NCI-H1048 (cell line): Measurements from ENCODE around the gene PLLP.
A peak's percentile ranks its signal among the peaks of the same experiment; 100 is the strongest.

ENCODE experiments used
- DNase-seq: peaks from one replicate; lab custom pipeline; 2025; lab: John Stamatoyannopoulos, UW

PLLP gene

DNA sequence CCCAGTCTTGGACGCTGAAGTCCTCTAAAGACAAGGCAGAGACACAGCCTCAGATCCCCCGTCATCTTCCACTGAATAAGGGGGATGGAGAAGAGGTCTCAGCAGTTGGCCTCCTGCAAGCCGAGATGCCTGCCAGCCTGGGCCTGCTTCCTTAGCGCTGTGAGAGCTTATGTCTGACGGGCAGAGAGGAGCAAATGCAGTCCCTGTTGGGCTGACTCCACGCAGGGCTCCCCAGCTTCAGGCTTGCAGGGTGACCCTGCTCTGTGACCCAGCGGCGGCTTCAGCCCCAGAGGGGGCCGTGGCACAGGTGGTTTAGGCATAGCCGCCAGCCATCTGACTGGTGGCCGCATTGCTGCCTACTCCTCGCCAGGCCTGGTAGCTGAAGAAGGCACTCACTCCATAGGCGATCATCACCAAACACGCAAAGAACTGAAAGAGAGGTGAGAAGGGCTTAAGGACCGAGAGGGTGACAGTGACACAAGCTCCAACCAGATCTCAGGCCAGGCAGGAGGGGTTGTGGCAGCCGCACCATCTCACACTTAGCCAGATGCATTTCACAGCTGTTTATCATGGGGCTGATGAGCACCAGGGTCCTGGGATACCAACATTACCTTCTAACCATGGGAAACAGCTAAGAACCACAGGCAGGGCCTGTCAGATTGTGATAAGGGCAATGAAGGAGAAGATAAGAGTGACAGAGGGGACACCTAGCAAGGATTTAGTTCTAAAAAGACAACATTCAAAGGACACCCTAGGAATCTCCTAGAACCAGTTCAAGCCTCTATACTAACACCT is 27.7 kb downstream of the PLLP start:
- DNase-seq = no peak

DNA sequence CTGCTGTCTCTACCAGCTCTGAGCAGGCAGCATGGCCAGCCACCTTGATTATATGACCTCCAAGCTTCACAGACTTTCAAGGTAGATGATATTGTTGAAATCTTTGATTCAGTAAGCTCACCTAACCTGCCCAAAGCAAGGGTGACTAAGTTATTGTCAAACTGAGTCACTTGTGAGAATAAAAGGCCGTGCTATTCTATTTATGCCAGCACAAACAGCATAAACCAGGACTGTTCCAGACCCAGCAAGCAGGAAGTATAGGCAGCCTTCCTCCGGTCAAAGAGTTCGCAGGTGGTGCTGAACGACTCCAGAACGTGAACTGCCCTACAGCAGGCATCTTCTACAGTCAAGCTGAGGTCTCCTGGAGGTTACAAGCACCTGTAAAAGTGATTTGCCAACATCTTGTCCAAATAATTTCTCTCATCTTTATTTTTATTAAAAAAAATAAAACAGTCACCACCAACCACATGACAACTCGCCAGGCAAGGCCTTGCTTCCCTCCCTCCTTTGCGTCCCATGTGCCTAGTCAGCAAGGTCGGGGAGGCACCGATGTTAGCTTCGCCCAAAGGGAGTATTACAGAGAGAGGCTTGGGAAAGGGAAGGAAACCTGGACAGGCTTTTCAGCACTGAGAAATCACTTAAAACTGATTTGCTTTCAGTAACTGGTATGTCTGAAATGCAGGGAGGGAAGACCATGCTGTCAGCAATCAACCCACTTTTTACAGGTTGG is 28.6 kb downstream of the PLLP start:
- no peak for DNase-seq

DNA sequence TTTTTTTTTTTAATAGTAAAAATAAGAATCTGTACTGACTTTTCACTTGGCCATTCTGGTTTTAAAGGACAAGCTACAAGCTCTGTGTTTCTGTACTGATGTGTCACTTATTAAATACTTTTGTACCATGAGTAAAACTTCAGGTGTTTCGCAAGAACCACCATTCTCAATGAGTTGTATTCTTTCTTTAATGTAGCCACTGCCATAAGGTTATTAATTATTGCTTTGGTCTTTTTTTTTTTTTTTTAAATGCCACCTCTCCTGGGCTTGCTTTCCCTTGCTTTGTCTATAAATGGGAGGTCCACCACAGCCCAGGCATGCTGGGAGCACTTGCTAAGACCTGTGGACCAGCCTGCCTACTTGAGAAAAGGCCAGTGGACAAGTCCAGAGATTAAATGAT is 31.0 kb downstream of the PLLP start:
- DNase-seq = no peak

DNA sequence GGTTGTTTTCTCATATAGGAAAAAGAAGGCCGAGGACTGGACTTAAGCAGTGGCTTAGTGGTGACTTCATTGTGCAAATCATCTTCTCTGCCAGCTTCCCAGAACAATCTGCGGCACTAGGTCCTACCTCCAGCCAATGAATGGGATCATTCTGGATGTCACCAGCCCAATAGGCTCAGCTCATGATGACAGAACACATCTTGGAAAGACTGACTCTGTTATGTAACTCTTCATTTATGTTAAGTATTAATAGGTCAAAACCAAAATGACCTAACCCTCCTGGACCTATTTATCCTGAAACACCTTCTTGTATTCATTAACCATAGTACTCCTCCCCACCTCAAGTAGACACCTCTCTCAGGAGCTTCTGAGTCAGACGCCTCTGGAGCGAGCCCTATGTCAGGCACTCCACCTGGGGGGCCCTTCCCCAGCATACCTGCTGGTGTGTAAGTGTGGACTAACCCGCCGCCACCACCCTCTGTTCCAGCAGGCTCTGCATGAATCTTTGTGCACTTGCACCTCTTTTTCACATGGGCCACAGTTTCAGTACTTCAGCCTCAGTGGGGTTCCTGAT is 32.2 kb downstream of the PLLP start:
- no peak for DNase-seq

DNA sequence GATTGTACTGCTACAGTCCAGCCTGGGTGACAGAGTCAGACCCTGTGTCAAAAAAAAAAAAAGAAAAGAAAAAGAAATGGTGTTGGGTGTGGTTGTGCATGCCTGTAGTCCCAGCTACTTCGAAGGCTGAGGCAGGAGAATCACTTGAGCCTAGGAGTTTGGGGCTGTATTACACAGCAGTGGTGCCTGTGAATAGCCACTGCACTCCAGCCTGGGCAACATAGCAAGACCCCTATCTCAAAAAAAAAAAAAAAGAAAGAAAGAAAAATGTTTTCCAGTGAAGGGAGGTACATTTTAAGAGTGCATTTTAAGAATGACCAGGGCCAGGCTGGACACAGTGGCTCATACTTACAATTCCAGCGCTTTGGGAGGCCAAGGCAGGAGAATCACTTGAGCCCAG is 33.1 kb downstream of the PLLP start:
- DNase-seq = no peak

DNA sequence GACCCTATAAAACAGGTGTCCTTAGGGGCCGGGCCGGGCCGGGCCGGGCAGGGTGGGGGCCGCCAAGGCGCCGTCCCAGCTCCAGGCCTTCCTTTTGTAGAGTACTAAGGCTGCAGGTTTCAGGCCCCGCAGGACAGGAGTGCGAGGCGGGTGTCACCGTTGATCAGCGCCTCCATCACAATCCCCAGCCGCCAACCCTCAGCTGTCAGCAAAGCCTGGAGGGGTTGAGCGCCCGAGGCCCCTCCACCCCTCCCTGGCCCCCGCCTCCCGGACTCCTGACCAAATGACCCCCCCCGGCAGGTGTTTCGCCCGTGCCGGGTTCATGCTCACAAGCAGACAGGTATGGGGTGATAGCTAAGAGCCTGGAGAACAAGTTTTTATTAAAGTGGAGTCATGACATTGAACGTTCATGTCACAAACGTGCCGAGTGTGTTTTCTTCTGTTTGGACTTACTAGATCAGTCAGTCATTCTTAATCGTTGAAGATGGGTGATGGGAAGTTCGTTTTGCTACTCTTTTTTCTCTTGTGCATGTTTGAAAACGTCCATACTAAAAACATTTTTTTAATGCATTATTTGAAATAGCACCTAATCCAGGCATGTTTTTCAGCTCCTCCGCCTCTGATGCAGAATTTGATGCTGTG is 38.9 kb downstream of the PLLP start:
- DNase-seq = no peak

DNA sequence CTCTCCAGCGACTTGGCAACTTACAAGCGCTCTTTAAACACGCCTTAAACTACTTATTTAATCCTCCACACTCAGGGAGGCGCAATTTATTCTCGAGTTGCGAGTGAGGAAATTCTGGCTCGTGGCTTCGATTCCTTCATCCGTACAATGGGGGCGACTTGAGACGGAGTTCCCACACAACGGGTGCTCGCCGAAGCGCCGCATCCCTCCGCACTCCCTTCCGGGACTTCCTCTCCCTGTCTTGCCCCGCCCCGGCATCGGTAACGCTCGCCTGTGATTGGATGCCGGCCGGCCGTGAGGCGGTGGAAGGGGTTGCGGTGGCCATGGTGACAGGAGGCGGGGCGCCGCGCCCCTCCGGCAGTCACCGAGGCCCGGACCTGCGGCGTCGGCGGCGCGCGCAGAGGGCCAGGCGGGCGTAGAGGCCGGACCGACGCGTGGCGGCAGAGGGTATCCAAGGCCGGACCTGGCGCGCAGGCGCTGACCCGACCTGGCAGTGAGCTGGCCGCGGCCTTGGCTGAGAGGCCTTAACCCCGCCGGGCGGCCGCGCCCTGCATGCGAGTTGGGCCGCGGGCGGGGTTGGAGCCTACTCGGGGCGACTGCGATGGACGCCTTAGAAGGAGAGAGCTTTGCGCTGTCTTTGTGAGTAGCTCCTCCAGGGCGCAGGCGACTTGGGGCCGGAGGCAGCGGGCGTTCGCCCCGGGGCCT is 39.6 kb downstream of the PLLP start, which contains the start of gene ARL2BP:
ARL2BP (plus strand) TSS at position 493 of the 705 bp plus-strand sequence; CDS start at position 602, 109 bp downstream.
- peak; percentile 28 for DNase-seq

DNA sequence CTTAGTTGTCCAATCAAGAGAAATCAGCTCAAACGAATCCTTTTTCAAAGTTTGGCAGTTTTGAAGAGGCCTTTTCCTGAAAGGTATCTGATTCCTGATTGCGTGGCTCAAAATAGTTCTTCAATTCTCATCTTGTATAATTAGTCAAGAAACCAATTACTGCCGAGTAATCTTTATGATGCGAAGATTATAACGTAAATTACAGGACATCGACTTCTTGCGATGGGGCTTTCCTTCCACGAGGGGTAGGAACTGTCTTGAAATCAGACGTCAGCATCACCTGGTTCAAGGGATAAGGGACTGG is 40.1 kb downstream of the PLLP start:
- no peak for DNase-seq

DNA sequence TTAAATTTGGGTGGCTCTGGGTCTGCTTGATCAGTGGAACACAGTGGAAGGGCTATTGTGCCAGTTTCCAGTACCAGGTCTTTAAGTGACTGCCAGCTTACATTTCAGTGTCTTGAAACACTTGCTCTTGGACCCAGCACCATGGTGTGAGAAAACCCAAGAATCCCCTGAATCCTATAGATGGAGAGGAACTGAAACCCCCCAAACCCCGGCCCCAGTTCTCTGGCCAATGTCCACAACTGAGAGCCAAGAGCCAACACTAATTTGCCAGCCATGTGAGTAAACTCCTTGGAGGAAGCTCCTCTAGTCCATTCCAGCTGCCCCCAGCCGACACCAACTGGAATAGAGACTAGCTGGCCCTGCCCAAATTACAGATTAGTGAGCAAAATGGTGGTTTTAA is 41.8 kb downstream of the PLLP start:
- DNase-seq = no peak

DNA sequence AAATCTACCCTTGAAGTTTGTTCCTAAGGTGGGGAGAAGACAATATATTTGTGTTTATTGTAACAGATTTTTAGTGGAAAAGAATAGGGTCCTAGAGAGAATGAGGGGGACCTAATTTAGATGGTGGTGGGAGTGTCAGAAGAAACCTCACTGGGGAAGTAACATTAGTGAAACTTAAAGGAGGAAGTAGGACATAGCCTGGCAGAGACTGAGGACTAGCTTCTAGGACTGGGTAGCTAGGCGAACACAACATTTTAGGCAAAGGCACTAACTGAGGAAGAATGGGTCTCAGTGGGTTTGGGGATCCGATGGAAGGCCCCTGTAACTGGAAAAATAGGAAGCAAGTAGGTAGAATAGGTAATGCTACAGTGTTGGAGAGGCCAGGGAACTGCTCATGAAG is 43.6 kb downstream of the PLLP start:
- no peak for DNase-seq

DNA sequence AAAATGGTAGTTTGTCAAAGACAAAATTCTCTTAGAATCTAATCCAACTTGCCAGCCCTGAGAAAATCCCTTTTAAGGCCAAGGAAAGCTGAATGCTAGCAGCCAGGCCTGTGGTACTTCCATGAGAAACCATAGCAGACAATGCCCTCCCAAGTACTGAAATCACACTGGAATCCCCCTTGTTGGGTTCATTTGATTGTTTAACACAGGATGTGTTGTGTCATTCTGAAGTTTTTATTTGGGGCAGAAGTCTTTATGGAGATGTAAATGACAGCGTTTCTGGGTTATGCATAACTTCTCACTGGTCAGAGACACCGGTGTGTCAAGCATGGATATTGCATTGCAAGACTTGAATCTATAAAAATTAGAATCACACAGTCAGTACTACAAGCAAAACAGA is 45.4 kb downstream of the PLLP start:
- DNase-seq = no peak

DNA sequence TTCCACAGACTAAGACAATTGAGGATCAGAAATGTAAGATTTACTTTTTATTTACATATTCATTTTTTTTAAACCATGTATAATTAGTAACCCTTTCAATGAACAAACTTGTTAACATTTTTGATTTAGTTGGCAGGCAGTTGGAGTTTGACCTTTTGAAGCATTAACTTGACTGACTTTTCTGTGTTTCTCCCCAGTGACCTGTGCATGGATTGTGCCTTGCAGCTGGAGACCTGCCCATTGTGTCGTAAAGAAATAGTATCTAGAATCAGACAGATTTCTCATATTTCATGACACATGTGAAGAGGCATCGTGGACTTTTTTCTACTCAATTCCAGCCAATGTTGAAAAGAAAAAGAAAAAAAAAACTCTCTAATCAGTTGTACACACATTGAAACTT is 45.8 kb downstream of the PLLP start:
- DNase-seq = no peak

DNA sequence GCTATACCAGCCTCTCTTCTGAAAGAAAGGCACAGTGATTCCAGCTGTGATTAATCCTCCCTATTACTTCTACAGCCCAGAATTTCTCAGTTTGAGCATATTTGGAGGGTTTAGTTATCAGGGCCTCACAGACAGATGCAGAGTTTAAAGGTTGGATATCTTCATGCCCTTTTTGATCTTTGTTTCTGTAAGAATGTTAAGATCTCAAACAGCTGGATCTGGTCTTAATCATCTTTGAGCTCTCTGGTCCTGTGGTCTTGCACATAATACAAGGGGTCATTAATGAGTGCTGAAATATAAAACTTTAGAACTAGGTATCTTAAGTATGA is 48.5 kb downstream of the PLLP start:
- no peak for DNase-seq

DNA sequence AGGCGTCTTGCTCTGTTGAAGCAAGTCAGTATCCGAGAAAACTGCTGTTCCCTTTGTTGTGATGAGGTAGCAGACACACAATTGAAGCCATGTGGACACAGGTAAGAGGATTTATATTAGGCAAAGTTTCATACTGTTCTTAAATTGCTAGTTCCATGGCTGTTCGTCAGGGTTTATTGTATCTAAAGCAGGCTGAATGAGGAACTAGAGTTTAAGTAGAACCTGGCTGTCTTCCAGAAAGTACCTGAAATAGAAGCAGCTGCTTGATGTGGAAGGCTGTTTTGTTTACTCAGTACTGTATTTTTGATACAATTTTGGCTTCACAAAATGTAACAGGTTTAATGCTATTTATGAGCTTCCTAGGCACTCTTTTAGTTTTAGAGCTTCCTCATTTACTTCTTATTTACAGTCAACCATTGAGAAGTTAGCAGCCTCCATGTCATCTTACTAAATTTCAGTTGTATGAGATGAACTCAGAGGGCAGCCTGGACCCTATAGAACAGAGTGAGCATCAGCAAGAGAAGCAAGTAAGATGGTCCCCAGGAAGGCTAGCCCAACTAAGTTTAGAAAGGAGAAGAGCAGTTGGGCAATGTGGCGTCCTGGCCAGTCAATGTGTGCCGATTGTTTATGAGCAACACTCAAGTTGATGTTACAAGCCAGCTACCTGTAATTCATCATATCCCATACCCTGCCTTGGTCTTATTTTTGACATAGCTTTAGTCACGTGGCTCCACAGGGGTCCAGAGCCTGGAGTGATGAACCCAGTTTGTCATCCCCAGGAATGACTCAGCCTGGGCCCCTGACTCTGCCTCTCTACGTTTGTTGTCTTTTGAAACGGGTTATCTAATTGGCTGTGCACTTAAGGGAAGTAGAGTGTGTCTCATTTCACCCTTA is 49.1 kb downstream of the PLLP start:
- DNase-seq = no peak

DNA sequence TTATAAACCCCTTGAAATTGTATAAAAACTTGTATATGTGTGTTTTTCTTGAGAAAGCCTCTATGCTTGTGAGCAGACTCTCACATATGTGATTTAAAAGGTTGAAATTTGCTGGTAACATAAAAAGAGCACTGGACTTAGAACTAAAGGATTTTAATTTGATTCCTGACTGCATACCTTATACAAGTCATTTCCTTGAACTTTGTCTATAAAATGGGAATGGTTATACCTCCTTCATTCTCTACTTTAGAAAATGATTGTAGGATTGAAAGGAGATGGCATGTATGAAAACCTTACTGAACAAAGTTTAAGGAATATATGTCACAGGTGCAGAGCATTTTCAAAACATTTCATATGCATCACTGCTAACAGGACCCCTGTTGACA is 49.8 kb downstream of the PLLP start:
- no peak for DNase-seq

DNA sequence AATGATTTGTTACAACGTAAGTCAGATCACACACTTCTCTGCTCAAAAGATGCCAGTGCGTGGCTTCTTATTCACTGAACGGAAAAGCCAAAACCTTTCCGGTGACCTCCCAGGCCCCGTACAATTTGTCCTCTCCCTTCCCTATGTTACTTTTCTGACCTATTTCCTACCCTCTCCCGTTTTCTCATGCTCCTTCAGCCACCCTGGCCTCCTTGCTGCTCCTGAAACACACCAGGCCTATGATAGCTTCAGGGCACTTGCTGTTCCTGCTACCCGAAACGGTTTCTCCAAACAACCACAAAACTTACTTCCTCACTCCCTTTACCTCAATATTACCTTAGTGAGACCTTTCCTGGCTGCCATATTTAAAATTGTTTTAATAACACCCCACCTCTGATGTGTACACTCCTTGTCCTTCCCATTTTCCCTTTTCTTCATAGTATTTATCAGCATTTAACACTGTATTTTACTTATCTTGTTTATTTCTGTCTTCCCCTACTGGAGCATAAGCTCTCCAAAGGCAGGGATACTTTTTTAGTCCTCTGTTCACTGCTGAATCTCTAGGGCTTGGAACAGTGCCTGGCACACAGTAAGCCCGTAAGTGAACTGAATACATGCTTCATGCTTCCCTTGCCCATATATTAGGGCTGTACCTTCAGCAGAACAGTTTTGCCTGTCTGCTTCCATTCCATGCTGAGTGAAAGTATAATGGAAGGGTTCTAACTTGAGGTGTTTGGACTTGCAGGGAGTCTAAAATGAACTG is 50.3 kb downstream of the PLLP start:
- DNase-seq = no peak

DNA sequence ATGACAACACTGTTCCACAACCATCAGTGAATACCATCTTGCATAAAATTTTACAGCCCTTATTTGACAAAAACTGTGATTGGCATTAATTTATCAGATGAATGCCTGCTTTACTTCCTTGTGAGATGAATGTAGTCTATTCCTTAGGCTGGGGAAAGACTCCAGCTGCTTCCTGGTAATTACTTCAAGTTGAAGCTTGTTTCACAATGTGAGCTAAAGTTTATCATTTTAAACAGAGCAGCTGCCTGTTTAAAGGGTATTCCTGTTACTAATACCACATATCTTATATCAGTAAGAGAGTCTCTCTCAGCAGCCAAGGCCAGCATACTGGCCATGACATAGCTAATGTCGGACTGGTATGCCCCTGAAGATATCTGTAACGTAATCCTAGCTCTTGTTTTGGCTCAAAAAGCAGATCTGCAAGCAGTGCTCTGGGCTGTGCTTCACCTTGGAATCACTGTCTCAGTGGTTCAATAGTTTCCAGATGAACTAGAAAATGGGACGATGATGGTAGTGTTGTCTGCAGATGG is 52.6 kb downstream of the PLLP start:
- DNase-seq = no peak

DNA sequence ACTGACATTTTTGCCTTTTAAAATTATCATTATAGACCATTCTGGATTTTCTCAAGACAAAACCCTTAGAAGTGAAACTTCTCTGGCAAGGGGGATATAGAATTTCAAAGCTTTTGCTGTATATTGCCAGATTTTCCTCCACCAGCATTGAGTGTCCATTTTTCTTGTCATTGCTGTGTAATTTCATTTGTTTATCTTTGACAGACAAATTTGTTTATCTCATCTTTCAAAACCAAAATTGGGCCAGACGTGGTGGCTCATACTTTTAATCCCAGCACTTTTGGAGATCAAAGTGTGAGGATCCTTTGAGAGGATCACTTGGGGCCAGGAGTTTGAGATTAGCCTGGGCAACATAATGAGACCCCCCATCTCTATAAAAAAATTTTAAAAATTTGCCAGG is 55.4 kb downstream of the PLLP start:
- no peak for DNase-seq

DNA sequence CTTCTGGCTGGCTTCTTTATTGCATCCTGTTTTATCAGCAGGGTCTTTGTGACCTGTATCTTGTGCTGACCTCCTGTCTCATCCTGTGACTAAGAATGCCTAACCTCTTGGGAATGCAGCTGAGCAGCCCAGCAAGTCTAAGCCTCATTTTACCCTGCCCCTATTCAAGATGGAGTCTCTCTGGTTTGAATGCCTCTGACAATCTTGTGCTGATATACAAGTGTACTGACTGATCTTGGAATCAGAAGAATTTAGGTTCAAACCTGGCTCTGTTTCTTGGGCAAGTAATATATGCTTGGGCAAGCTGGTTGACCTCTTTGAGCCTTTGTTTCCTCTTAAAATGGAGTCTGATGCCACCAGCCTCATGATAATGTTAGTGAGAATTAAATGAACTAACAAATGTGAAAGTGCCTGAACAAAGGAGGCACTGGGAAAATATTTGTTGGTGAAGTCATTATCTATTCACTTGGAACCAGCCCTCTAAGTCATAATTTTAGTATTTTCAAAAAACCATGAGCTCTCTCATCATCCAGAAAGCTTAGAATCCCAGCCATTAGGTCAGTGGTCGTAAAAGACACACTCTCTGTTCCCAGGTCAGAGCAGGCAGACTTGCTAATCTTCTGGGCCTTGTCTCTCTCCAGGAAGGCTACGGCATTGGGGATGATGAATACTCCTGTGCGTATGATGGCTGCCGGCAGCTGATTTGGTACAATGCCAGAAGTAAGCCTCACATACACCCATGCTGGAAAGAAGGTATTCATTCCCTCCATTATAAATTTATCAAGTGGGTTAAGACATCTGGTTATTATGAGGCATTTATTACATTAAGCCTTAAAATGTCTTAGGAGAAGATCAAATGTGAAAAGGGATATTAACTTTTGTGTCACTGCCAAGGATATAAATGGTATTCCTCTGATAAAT is 57.5 kb downstream of the PLLP start:
- no peak for DNase-seq
